Dendritic cell treated with granulocyte-macrophage colony-stimulating factor and Interleukin-4, amounts not matched to agents 40 ng/mL and 50 ng/mL, for 4 days (primary cell): ENCODE data around the gene TXNDC11.

Source experiments
- H3K27ac Mint-ChIP-seq: one replicate; pipeline ENCODE4 v1.8.0; 2022; ENCODE audit warnings: mild to moderate bottlenecking, mixed read lengths
- H3K27me3 Mint-ChIP-seq: one replicate; pipeline ENCODE4 v1.8.0; 2022; ENCODE audit warnings: mild to moderate bottlenecking, mixed read lengths
- H3K36me3 Mint-ChIP-seq: one replicate; pipeline ENCODE4 v1.8.0; 2022; ENCODE audit warnings: low read depth, mixed read lengths
- H3K4me1 Mint-ChIP-seq: one replicate; pipeline ENCODE4 v1.8.0; 2022; ENCODE audit warnings: low read depth, mixed read lengths
- H3K4me3 Mint-ChIP-seq: one replicate; pipeline ENCODE4 v1.8.0; 2022; ENCODE audit warnings: mild to moderate bottlenecking, moderate library complexity, mixed read lengths
- H3K9me3 Mint-ChIP-seq: one replicate; pipeline ENCODE4 v1.8.0; 2022; ENCODE audit warnings: mixed read lengths
- intact Hi-C: fragments of 100-400 bp; cut with micrococcal nuclease; formaldehyde crosslinking; loops from one replicate; pipeline ENCODE4 v1.15.0; 2022

The TXNDC11 gene

GRCh38 chr16:11768849-11769248 lies 26.2 kb upstream of the TXNDC11 start:
- intact Hi-C loops, result no loop called here
- Mint-ChIP-seq H3K27ac (peak overlapping the region; percentile 60), H3K36me3 (peaks cover 84% of the 10 kb centered on the region), H3K27me3 (no peaks in the 10 kb centered on the region), H3K9me3 (no peaks in the 10 kb centered on the region), H3K4me1 (peaks cover 13% of the 10 kb centered on the region), H3K4me3 (peak overlapping the region; percentile 62)

- Mint-ChIP-seq H3K4me3 (no peak overlapping the region), H3K9me3 (no peaks in the 10 kb centered on the region), H3K36me3 (peaks cover 92% of the 10 kb centered on the region), H3K4me1 (peaks cover 13% of the 10 kb centered on the region), H3K27ac (no peak overlapping the region), H3K27me3 (no peaks in the 10 kb centered on the region)
- intact Hi-C loops, result no loop called here
Observed at GRCh38 chr16:11762431-11762830, 19.8 kb upstream of the TXNDC11 start.

GRCh38 chr16:11759997-11760396 lies 17.3 kb upstream of the TXNDC11 start:
- intact Hi-C loops, result no loop called here
- peaks cover 13% of the 10 kb centered on the region for H3K4me1 Mint-ChIP-seq

GRCh38 chr16:11759163-11759834 lies 16.6 kb upstream of the TXNDC11 start:
- Mint-ChIP-seq H3K27ac (no peak overlapping the region), H3K4me3 (no peak overlapping the region), H3K9me3 (no peaks in the 10 kb centered on the region), H3K36me3 (peaks cover 100% of the 10 kb centered on the region), H3K27me3 (no peaks in the 10 kb centered on the region), H3K4me1 (peaks cover 13% of the 10 kb centered on the region)
- intact Hi-C loops, result no loop called here

More at GRCh38 chr16:11759997-11760396, 17.3 kb upstream of the TXNDC11 start:
- Mint-ChIP-seq H3K27me3 (no peaks in the 10 kb centered on the region), H3K4me3 (no peak overlapping the region), H3K9me3 (no peaks in the 10 kb centered on the region), H3K27ac (peak overlapping the region; percentile 61), H3K36me3 (peaks cover 99% of the 10 kb centered on the region)

GRCh38 chr16:11757671-11758545 lies 15.3 kb upstream of the TXNDC11 start:
- Mint-ChIP-seq H3K9me3 (no peaks in the 10 kb centered on the region), H3K27ac (no peak overlapping the region), H3K27me3 (no peaks in the 10 kb centered on the region), H3K36me3 (peaks cover 100% of the 10 kb centered on the region), H3K4me3 (no peak overlapping the region), H3K4me1 (peaks cover 13% of the 10 kb centered on the region)
- intact Hi-C loops, result no loop called here

- H3K4me1 Mint-ChIP-seq, result peaks cover 8% of the 10 kb centered on the region
- H3K9me3 Mint-ChIP-seq, result no peaks in the 10 kb centered on the region
- H3K27me3 Mint-ChIP-seq, result no peaks in the 10 kb centered on the region
- intact Hi-C loops, result no loop called here
- H3K36me3 Mint-ChIP-seq, result peaks cover 99% of the 10 kb centered on the region
- no peak overlapping the region for H3K27ac Mint-ChIP-seq
- H3K4me3 Mint-ChIP-seq, result no peak overlapping the region
Observed at GRCh38 chr16:11756248-11756647, 13.6 kb upstream of the TXNDC11 start.

GRCh38 chr16:11755022-11755760 lies 12.5 kb upstream of the TXNDC11 start:
- Mint-ChIP-seq H3K27ac (no peak overlapping the region), H3K27me3 (no peaks in the 10 kb centered on the region), H3K9me3 (no peaks in the 10 kb centered on the region), H3K4me1 (peaks cover 2% of the 10 kb centered on the region), H3K4me3 (no peak overlapping the region), H3K36me3 (peaks cover 99% of the 10 kb centered on the region)
- intact Hi-C loops, result no loop called here

- Mint-ChIP-seq H3K27ac (no peak overlapping the region), H3K27me3 (no peaks in the 10 kb centered on the region), H3K9me3 (no peaks in the 10 kb centered on the region), H3K4me3 (no peak overlapping the region), H3K36me3 (peaks cover 98% of the 10 kb centered on the region), H3K4me1 (peaks cover 9% of the 10 kb centered on the region)
- intact Hi-C loops, result no loop called here
Observed at GRCh38 chr16:11752856-11753255, 10.2 kb upstream of the TXNDC11 start.

GRCh38 chr16:11750056-11750455 lies 7.4 kb upstream of the TXNDC11 start:
- H3K27me3 Mint-ChIP-seq, result no peaks in the 10 kb centered on the region
- H3K9me3 Mint-ChIP-seq, result no peaks in the 10 kb centered on the region
- H3K36me3 Mint-ChIP-seq, result peaks cover 82% of the 10 kb centered on the region
- intact Hi-C loops, result no loop called here
- H3K4me3 Mint-ChIP-seq, result no peak overlapping the region
- peaks cover 11% of the 10 kb centered on the region for H3K4me1 Mint-ChIP-seq
- no peak overlapping the region for H3K27ac Mint-ChIP-seq

- Mint-ChIP-seq H3K27me3 (no peaks in the 10 kb centered on the region), H3K4me3 (no peak overlapping the region), H3K9me3 (no peaks in the 10 kb centered on the region), H3K4me1 (peaks cover 18% of the 10 kb centered on the region), H3K36me3 (peaks cover 67% of the 10 kb centered on the region), H3K27ac (no peak overlapping the region)
- intact Hi-C loops, result no loop called here
Observed at GRCh38 chr16:11748404-11749254, 6.0 kb upstream of the TXNDC11 start.

GRCh38 chr16:11747949-11748403 lies 5.3 kb upstream of the TXNDC11 start:
- no peaks in the 10 kb centered on the region for H3K9me3 Mint-ChIP-seq
- no peaks in the 10 kb centered on the region for H3K27me3 Mint-ChIP-seq
- H3K4me1 Mint-ChIP-seq, result peaks cover 22% of the 10 kb centered on the region
- H3K36me3 Mint-ChIP-seq, result peaks cover 62% of the 10 kb centered on the region
- intact Hi-C loops, result no loop called here
- H3K27ac Mint-ChIP-seq, result no peak overlapping the region
- no peak overlapping the region for H3K4me3 Mint-ChIP-seq

GRCh38 chr16:11744075-11744470 lies 1.4 kb upstream of the TXNDC11 start:
- Mint-ChIP-seq H3K27ac (peak overlapping the region; percentile 96), H3K36me3 (peaks cover 44% of the 10 kb centered on the region), H3K4me1 (peaks cover 50% of the 10 kb centered on the region), H3K27me3 (no peaks in the 10 kb centered on the region), H3K4me3 (peak overlapping the region; percentile 92), H3K9me3 (no peaks in the 10 kb centered on the region)
- intact Hi-C loops, result loop anchor here (5.0 kb wide), 2 partner anchors 38 to 53 kb away; partner anchors contain the start of gene ZC3H7A
